ENCODE measurements around the gene LARGE2.

DNA sequence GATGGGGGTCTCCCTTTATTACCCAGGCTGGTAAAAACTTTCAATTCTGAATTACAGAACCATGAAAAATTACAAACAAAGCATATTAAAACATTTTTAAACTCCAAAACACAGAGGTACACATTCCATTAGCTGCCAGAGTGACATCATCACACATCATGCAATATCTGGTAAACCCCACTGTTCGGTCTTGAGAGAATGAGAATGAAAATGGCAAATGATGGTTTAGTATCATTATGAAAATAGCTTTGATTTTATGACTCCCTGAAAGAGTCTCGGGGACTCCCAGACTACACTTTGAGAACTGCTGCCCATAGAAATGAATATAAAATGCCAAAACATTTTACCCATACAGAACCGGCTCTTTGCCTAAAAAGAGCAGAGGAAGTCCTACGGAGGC is 18.8 kb downstream of the LARGE2 start:
- no peak for TF ChIP-seq POLR2A (IDR thresholded peaks at IDR 0.05)
- TF ChIP-seq, protein P1, sequence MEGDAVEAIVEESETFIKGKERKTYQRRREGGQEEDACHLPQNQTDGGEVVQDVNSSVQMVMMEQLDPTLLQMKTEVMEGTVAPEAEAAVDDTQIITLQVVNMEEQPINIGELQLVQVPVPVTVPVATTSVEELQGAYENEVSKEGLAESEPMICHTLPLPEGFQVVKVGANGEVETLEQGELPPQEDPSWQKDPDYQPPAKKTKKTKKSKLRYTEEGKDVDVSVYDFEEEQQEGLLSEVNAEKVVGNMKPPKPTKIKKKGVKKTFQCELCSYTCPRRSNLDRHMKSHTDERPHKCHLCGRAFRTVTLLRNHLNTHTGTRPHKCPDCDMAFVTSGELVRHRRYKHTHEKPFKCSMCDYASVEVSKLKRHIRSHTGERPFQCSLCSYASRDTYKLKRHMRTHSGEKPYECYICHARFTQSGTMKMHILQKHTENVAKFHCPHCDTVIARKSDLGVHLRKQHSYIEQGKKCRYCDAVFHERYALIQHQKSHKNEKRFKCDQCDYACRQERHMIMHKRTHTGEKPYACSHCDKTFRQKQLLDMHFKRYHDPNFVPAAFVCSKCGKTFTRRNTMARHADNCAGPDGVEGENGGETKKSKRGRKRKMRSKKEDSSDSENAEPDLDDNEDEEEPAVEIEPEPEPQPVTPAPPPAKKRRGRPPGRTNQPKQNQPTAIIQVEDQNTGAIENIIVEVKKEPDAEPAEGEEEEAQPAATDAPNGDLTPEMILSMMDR (IDR thresholded peaks at IDR 0.05): no peak

Data from transverse colon (tissue), 3 donors.